ENCODE measurements around the gene CDHR3. TPM values are rescaled to one million over a fixed set of nuclear protein-coding genes. Genes with fewer than 3 reads are reported as not detected.

CDHR3 gene
- total RNA-seq, 1 experiment from 2014 or later: 3.3 TPM

GRCh38 chr7:105978035-105978434, 15.0 kb downstream of the CDHR3 start:
- peaks cover 38 to 42% of the 10 kb centered on the region in 2 experiments for H3K4me1 Mint-ChIP-seq
- H3K27ac Mint-ChIP-seq: no peak overlapping the region
- DNase-seq: no peak
- no peak overlapping the region for H3K23ac ChIP-seq (ENCODE audit: insufficient read length, low read depth, low read length)
- H3K4ac ChIP-seq (ENCODE audit: low read depth, low read length): no peak overlapping the region
- no peak overlapping the region for H3K9ac ChIP-seq (ENCODE audit: extremely low read depth, insufficient read length, low read length)
- no peak overlapping the region for H3T11ph ChIP-seq (ENCODE audit: low read length)
- H4K91ac ChIP-seq (ENCODE audit: insufficient read length, low read depth, low read length): no peak overlapping the region
- no peaks in the 10 kb centered on the region for H4K20me1 ChIP-seq (ENCODE audit: control insufficient read depth, insufficient read depth, insufficient read length)
- H3K9me3 ChIP-seq (ENCODE audit: control insufficient read depth, low read depth, low read length): no peaks in the 10 kb centered on the region
- no peak overlapping the region for H3K4me2 ChIP-seq (ENCODE audit: insufficient read depth, insufficient read length, low read length)
- H3K4me1 ChIP-seq (ENCODE audit: insufficient read depth, low read length): peaks cover 5% of the 10 kb centered on the region; the same call in 1 of the 2 replicates
- H2BK12ac ChIP-seq (ENCODE audit: insufficient read length, low read depth, low read length): no peak overlapping the region
- H3K9me3 Mint-ChIP-seq: no peaks in the 10 kb centered on the region; a peak in 1 of 5 replicates
- no peaks in the 10 kb centered on the region for H3K79me1 ChIP-seq (ENCODE audit: insufficient read depth, low read depth, low read length, poor library complexity, severe bottlenecking)
- no peak overlapping the region for H2AFZ ChIP-seq (ENCODE audit: low read length)
- peaks cover 0 to 3% (median 0%) of the 10 kb centered on the region in 3 experiments; a peak in 1 of 7 replicates for H3K36me3 Mint-ChIP-seq (ENCODE audit: insufficient read depth in 1 of 3, low read depth in 3 of 3)
- TF ChIP-seq CTCF (conservative IDR thresholded peaks at IDR 0.05): no peak
- no peak overlapping the region for H2BK120ac ChIP-seq (ENCODE audit: low read depth, low read length, poor library complexity, severe bottlenecking)
- H4K8ac ChIP-seq (replicated peaks; ENCODE audit: insufficient read length, low read depth, low read length): no peak overlapping the region
- no peak overlapping the region for H3K4me3 Mint-ChIP-seq
- H3K27me3 Mint-ChIP-seq (ENCODE audit: low read depth): no peaks in the 10 kb centered on the region; the same call in 1 of the 2 replicates
- H3K79me2 ChIP-seq (ENCODE audit: insufficient read depth, low read length): no peaks in the 10 kb centered on the region
- H2AK5ac ChIP-seq (ENCODE audit: insufficient read length, low read length): no peak overlapping the region
- WGBS (ENCODE audit: extremely low coverage, insufficient read length, low lambda C conversion rate): no CpG with 5 or more reads among the region's 3 CpGs
- no peak overlapping the region for H3K27ac ChIP-seq (ENCODE audit: insufficient read length, low read depth, low read length)
- no peak overlapping the region for H3K14ac ChIP-seq (ENCODE audit: insufficient read depth, low read length)
- H3K18ac ChIP-seq (ENCODE audit: insufficient read length, low read depth, low read length): no peak overlapping the region
- H2BK20ac ChIP-seq (ENCODE audit: low read depth, low read length, poor library complexity, severe bottlenecking): no peak overlapping the region
- no peak overlapping the region for H2BK15ac ChIP-seq (ENCODE audit: low read depth, low read length)
- no peak overlapping the region for H2BK5ac ChIP-seq (ENCODE audit: insufficient read length, low read length)
- H4K5ac ChIP-seq (ENCODE audit: insufficient read length, low read depth, low read length): no peak overlapping the region
- no peaks in the 10 kb centered on the region for H3K27me3 ChIP-seq (ENCODE audit: insufficient read depth, low read length)
- no peaks in the 10 kb centered on the region for H3K23me2 ChIP-seq (ENCODE audit: insufficient read length, low read depth, low read length, poor library complexity, severe bottlenecking)
- H3K56ac ChIP-seq (ENCODE audit: insufficient read length, low read depth, low read length): no peak overlapping the region

Measured in H9 (cell line).